Adrenal gland (tissue), 5 donors: ENCODE data around the gene EIF4E1B.

Experiments
- CTCF ChIP-seq, 6 experiments: fragments of 450-650 bp in 4 of 6; fragments of 200-600 bp in 2 of 6; sonication (generic) in 1 of 6; IDR thresholded peaks; 1 replicate in 5 of 6; 2 replicates in 1 of 6; pipeline versions ENCODE4 v1.5.1 to v1.8.0; 2016 to 2021; ENCODE audit warnings: antibody characterized with exemption in 6 of 6, mild to moderate bottlenecking in 2 of 6, moderate library complexity in 1 of 6
- POLR2A ChIP-seq, 2 donors: fragments of 450-650 bp; IDR thresholded peaks; one replicate each; pipeline ENCODE4 v1.6.1; 2017; ENCODE audit warnings: antibody characterized with exemption in 2 of 2, mild to moderate bottlenecking in 2 of 2, moderate library complexity in 1 of 2
- donor health status: DM: no; HTN: no; CAD: no.

- TF ChIP-seq CTCF (IDR thresholded peaks at IDR 0.05) (no peak), POLR2A (IDR thresholded peaks at IDR 0.05) (no peak)
These were observed 9.5 kb downstream of the EIF4E1B start for GRCh38 chr5:176639981-176640380.
